K562 (cell line): ENCODE measurements around the gene IL11. TPM values are rescaled to one million over a fixed set of nuclear protein-coding genes. Genes with fewer than 3 reads are reported as not detected.
A peak's percentile ranks its signal among the peaks of the same experiment; 100 is the strongest.

Source experiments
- GATAD2B ChIP-seq: fragments of 450-650 bp; IDR thresholded peaks from 2 replicates; pipeline ENCODE4 v1.6.1; 2017; ENCODE audit warnings: mild to moderate bottlenecking, borderline replicate concordance
- NR2C2 ChIP-seq, 2 experiments: fragments of 200-800 bp in 1 of 2; sonication (Bioruptor generic) in 1 of 2; sonication (generic) in 1 of 2; formaldehyde crosslinking in 1 of 2; IDR thresholded peaks; 2 replicates each; pipeline versions ENCODE4 v1.6.1 to v1.8.0; 2016 to 2022; ENCODE audit warnings: mild to moderate bottlenecking in 1 of 2, missing compliant biosample characterization in 1 of 2, missing genetic modification characterization in 1 of 2, missing genetic modification reagents in 1 of 2
- SMAD4 ChIP-seq: fragments of 250-450 bp; sonication (Bioruptor Pico); conservative IDR thresholded peaks from 2 replicates; pipeline ENCODE4 v1.8.0; 2021; ENCODE audit warnings: inconsistent platforms, mild to moderate bottlenecking, moderate library complexity
- TAF1 ChIP-seq: IDR thresholded peaks from 2 replicates; pipeline ENCODE4 v1.6.1; 2011; ENCODE audit warnings: mild to moderate bottlenecking, low read length, moderate library complexity; ENCODE audit not compliant: insufficient read depth, control insufficient read depth, severe bottlenecking; ENCODE audit errors: extremely low read depth
- TEAD1 ChIP-seq, 2 experiments: fragments of 450-650 bp in 1 of 2; sonication (generic) in 1 of 2; formaldehyde crosslinking; IDR thresholded peaks; 2 replicates each; pipeline versions ENCODE4 v1.4.0 to v1.8.0; 2020 to 2022; ENCODE audit warnings: mild to moderate bottlenecking in 2 of 2, missing genetic modification reagents in 1 of 2
- polyA plus RNA-seq, 8 experiments: library from polyadenylated mRNA; depleted of rRNA in 4 of 8; stranded (reverse) in 5 of 8; unstranded in 3 of 8; fragments of >200 nt; fragmentation: Nextera tagmentation in 2 of 8; fragmentation: Illumina TruSeq in 1 of 8; extraction: Ambion mirVana in 2 of 8; extraction: Trizol in 1 of 8; gene quantifications; 2 replicates each; pipeline versions ENCODE4 v1.2.1 to v1.2.3, GENCODE V29; 2011 to 2014; ENCODE audit warnings: inconsistent platforms in 1 of 8, missing spikeins in 1 of 8
- total RNA-seq, 7 experiments: library from RNA; depleted of rRNA in 6 of 7; stranded (reverse); fragments of >200 nt in 6 of 7; fragmentation: Illumina TruSeq in 2 of 7; extraction: Trizol in 2 of 7; gene quantifications; 2 replicates each; pipeline versions ENCODE4 v1.2.1 to v1.2.3, GENCODE V29; 2011 to 2021; ENCODE audit warnings: low replicate concordance in 1 of 7
- TF ChIP-seq, protein P1 (sequence below): fragments of 250-450 bp; sonication (Bioruptor Pico); IDR thresholded peaks from 2 replicates; pipeline ENCODE4 v1.9.0; 2021; ENCODE audit warnings: mild to moderate bottlenecking, inconsistent platforms
- TF ChIP-seq, protein P2 (sequence below): sonication (generic); formaldehyde crosslinking; IDR thresholded peaks from 2 replicates; pipeline ENCODE4 v1.4.0; 2020; ENCODE audit warnings: mild to moderate bottlenecking, missing genetic modification reagents
- TF ChIP-seq, protein P3 (sequence below): IDR thresholded peaks from 3 replicates; pipeline ENCODE4 v1.6.1; 2011; ENCODE audit warnings: borderline replicate concordance, mild to moderate bottlenecking, moderate library complexity; ENCODE audit not compliant: insufficient read length; ENCODE audit errors: extremely low read depth
- TF ChIP-seq, protein P4 (sequence below): conservative IDR thresholded peaks from 2 replicates; pipeline ENCODE4 v1.6.1; 2011; ENCODE audit warnings: low read depth, mild to moderate bottlenecking, low read length; ENCODE audit not compliant: control insufficient read depth

Gene IL11
- total and polyA plus RNA-seq, 9 of the 15 experiments (the other 6 are each of a cell fraction or from before 2014, with no cell fraction given), result 0.04 to 0.42 (median 0.06) TPM; not detected in 6

DNA sequence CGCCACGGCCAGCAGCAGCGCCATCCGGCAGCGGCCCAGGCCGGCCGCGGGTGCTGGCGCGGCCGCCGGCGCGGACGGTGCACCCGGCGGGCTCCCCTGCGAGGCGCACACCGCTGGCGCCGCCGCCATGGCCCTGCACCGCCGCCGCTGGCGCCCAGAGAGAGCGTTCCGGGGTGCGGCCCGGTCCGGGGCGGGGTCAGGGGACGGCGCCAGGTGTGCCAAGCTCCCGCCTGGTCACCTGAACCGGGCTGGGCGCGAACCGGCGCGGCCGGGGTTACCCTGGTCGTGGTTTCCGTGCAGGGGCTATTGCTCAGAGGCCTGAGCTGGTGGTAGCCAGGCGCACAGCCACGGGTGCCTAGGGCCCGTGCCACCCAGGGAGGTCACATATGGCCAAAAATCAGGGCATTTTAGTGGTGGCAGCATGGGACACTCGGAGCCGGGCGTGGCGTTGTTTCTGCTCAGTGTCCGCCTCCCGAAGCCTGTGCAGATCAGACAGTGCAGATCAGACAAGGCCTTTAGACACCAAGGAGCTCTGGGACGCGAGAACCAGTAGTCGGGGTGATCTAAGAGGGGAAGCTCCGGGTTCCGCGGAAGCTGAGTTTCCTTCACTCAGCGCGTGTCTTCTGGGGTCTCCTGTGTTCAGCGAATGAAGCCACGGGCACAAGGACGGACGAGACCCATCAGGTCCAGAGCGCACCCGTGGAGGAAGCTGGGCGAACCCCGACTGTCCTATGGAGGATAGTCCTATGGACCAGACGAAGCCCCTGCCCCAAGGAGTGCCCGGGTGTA lies 14.1 kb upstream of the IL11 start, which contains the start of gene TMEM238 (continued):
- peak; percentile 8 for TF ChIP-seq TAF1
- TF ChIP-seq SMAD4 (CRISPR knock-in tag), result peak; percentile 40; the same call in 1 of the 2 replicates
- TF ChIP-seq, protein P1, sequence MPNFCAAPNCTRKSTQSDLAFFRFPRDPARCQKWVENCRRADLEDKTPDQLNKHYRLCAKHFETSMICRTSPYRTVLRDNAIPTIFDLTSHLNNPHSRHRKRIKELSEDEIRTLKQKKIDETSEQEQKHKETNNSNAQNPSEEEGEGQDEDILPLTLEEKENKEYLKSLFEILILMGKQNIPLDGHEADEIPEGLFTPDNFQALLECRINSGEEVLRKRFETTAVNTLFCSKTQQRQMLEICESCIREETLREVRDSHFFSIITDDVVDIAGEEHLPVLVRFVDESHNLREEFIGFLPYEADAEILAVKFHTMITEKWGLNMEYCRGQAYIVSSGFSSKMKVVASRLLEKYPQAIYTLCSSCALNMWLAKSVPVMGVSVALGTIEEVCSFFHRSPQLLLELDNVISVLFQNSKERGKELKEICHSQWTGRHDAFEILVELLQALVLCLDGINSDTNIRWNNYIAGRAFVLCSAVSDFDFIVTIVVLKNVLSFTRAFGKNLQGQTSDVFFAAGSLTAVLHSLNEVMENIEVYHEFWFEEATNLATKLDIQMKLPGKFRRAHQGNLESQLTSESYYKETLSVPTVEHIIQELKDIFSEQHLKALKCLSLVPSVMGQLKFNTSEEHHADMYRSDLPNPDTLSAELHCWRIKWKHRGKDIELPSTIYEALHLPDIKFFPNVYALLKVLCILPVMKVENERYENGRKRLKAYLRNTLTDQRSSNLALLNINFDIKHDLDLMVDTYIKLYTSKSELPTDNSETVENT (CRISPR knock-in tag), result 0 out of 2 replicates have a peak, but pooled peaks have one; percentile 3
- no peak for TF ChIP-seq NR2C2 (CRISPR knock-in tag; IDR thresholded peaks at IDR 0.05)
- peak; percentile 47 for TF ChIP-seq NR2C2 (tag; IDR thresholded peaks at IDR 0.05)
- TF ChIP-seq, protein P2, sequence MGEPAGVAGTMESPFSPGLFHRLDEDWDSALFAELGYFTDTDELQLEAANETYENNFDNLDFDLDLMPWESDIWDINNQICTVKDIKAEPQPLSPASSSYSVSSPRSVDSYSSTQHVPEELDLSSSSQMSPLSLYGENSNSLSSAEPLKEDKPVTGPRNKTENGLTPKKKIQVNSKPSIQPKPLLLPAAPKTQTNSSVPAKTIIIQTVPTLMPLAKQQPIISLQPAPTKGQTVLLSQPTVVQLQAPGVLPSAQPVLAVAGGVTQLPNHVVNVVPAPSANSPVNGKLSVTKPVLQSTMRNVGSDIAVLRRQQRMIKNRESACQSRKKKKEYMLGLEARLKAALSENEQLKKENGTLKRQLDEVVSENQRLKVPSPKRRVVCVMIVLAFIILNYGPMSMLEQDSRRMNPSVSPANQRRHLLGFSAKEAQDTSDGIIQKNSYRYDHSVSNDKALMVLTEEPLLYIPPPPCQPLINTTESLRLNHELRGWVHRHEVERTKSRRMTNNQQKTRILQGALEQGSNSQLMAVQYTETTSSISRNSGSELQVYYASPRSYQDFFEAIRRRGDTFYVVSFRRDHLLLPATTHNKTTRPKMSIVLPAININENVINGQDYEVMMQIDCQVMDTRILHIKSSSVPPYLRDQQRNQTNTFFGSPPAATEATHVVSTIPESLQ (CRISPR knock-in tag), result no peak
- TF ChIP-seq, protein P3, sequence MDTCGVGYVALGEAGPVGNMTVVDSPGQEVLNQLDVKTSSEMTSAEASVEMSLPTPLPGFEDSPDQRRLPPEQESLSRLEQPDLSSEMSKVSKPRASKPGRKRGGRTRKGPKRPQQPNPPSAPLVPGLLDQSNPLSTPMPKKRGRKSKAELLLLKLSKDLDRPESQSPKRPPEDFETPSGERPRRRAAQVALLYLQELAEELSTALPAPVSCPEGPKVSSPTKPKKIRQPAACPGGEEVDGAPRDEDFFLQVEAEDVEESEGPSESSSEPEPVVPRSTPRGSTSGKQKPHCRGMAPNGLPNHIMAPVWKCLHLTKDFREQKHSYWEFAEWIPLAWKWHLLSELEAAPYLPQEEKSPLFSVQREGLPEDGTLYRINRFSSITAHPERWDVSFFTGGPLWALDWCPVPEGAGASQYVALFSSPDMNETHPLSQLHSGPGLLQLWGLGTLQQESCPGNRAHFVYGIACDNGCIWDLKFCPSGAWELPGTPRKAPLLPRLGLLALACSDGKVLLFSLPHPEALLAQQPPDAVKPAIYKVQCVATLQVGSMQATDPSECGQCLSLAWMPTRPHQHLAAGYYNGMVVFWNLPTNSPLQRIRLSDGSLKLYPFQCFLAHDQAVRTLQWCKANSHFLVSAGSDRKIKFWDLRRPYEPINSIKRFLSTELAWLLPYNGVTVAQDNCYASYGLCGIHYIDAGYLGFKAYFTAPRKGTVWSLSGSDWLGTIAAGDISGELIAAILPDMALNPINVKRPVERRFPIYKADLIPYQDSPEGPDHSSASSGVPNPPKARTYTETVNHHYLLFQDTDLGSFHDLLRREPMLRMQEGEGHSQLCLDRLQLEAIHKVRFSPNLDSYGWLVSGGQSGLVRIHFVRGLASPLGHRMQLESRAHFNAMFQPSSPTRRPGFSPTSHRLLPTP, result no peak
- TF ChIP-seq TEAD1 (CRISPR knock-in tag; IDR thresholded peaks at IDR 0.05), result 0 out of 4 replicates have a peak, but pooled peaks of 1 of the 2 experiments have one; percentile 27
- TF ChIP-seq, protein P4, sequence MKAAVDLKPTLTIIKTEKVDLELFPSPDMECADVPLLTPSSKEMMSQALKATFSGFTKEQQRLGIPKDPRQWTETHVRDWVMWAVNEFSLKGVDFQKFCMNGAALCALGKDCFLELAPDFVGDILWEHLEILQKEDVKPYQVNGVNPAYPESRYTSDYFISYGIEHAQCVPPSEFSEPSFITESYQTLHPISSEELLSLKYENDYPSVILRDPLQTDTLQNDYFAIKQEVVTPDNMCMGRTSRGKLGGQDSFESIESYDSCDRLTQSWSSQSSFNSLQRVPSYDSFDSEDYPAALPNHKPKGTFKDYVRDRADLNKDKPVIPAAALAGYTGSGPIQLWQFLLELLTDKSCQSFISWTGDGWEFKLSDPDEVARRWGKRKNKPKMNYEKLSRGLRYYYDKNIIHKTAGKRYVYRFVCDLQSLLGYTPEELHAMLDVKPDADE, result 0 out of 2 replicates have a peak, but pooled peaks have one; percentile 5
- TF ChIP-seq GATAD2B, result peak; percentile 63; the same call in 1 of the 2 replicates
